AG08396 (cell line): ENCODE measurements around the gene IVNS1ABP.
"Not testable (repeated sequence)": the region's sequence is repeated elsewhere in the genome, so short reads cannot be mapped to it uniquely, and the experiment has no call there.

ENCODE experiments used
- DNase-seq: peaks from one replicate; pipeline ENCODE4 v3.0.0; 2012; ENCODE audit warnings: low spot score, mixed read lengths

IVNS1ABP gene

DNA sequence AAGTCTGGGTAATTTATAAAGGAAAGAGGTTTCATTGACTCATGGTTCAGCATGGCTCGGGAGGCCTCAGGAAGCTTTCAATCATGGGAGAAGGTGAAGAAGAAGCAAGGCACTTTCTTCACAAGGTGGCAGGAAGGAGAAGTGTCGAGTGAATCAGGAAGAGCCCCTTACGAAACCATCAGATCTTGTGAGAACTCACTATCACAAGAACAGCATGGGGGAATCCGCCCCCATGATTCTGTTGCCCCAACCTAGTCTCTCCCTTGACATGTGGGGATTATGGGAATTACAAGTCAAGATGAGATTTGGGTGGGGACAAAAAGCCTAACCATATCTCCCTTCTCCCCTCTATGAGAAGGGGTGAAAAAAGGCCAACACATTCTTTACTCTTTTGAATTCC lies 11.2 kb upstream of the IVNS1ABP start:
- DNase-seq, result no peak

DNA sequence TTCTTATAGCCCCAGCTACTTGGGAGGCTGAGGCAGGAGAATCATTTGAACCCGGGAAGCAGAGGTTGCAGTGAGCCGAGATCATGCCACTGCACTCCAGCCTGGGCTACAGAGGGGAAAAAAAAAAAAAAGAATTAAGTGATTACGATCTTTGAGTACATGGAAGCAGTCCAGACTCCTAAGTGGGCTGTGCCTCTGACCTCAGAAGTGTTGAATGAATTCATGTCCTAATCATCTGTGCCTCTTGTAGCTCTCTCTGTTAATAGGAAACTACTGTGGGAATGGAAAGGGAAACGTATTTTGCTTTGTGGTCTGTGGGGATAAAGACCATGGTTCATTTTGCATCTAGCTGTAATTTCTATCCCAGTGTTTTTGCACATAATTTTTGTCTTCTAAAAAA lies 8.4 kb upstream of the IVNS1ABP start:
- no peak for DNase-seq

- no peak for DNase-seq
Observed at GRCh38 chr1:185324118-185324517, 7.1 kb upstream of the IVNS1ABP start.

GRCh38 chr1:185322636-185323035 lies 5.6 kb upstream of the IVNS1ABP start:
- no peak for DNase-seq

DNA sequence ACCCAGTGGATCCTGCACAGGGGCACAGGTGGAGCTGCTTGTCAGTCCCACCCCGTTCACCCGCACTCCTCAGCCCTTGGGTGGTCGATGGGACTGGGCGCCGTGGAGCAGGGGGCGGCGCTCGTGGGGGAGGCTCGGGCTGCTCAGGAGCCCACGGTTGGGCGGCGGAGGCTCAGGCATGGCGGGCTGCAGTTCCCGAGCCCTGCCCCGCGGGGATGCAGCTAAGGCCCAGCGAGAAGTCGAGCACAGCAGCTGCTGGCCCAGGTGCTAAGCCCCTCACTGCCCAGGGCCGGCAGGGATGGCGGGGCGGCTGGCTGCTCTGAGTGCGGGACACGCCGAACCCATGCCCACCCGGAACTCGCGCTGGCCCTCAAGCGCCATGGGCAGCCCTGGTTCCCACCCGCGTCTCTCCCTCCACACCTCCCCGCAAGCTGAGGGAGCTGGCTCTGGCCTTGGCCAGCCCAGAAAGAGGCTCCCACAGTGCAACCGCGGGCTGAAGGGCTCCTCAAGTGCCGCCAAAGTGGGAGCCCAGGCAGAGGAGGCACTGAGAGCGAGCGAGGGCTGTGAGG lies 4.7 kb upstream of the IVNS1ABP start:
- not testable (repeated sequence) for DNase-seq

DNA sequence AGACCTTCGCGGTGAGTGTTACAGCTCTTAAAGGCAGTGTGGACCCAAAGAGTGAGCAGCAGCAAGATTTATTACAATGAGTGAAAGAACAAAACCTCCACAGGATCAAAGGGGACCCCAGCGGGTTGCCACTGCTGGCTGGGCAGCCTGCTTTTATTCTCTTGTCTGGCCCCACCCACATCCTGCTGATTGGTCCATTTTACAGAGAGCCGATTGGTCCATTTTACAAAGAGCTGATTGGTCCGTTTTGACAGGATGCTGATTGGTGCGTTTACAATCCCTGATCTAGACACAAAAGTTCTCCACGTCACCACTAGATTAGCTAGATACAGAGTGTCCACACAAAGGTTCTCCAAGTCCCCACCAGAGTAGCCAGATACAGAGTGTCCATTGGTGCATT lies 4.1 kb upstream of the IVNS1ABP start:
- DNase-seq, result not testable (repeated sequence)

GRCh38 chr1:185319139-185319475 lies 2.1 kb upstream of the IVNS1ABP start:
- no peak for DNase-seq

DNA sequence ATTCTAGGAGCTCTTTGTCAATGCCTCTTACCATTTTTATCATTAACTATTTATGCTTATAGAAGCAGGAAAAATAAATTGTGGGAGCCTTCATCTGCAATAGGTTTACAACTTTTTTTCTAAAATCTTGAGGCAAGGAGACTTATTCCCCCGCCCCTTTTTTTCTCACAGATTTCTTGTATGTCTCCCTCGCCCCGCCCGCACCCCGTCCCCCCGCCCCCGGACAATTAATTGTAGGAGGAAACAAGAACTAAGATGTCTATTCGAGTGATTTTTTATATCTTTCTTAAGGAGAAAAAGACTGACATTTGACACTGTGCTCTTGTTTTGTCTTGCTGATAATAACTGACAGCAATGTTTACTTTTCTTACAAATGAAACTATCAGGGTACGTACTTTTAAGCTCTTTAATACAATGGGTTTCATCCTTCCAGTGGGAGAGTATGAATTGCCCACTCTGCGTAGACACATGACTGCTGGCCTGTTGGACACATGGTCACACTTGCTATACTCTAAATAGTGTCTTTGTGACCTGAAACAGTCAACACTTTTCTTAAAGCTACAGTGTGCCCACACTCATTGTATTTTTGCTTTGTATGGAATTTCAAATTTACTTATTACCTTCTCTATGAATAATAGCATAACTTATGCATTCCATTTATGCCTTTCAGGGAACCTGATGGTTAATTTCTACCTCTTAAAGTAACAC lies 1.5 kb upstream of the IVNS1ABP start:
- no peak for DNase-seq

- DNase-seq, result no peak
Observed at GRCh38 chr1:185317886-185318310, 855 bp upstream of the IVNS1ABP start.

GRCh38 chr1:185316163-185317033 lies 645 bp downstream of the IVNS1ABP start:
- DNase-seq, result peak; percentile 94

- DNase-seq, result no peak
Observed at GRCh38 chr1:185315445-185316071, 1.5 kb downstream of the IVNS1ABP start.

DNA sequence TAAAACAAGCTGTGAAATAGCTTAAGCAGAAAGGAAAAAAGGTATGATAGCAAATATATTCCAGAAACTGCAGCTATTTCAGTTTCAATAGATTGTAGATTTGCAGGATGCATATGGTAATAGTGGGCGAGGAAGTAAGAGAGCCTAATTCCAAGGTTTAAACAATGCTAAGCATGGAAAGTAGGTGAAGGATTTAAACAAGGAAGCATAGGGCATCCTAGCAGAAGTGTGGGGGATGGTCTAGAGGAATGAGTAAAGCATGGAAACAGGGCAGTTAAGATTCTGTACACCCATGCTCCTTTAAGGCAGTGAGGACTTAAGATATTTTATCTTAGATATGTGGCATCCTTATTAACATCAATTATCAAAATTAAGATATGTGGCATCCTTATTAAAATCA lies 2.6 kb downstream of the IVNS1ABP start:
- DNase-seq, result no peak

DNA sequence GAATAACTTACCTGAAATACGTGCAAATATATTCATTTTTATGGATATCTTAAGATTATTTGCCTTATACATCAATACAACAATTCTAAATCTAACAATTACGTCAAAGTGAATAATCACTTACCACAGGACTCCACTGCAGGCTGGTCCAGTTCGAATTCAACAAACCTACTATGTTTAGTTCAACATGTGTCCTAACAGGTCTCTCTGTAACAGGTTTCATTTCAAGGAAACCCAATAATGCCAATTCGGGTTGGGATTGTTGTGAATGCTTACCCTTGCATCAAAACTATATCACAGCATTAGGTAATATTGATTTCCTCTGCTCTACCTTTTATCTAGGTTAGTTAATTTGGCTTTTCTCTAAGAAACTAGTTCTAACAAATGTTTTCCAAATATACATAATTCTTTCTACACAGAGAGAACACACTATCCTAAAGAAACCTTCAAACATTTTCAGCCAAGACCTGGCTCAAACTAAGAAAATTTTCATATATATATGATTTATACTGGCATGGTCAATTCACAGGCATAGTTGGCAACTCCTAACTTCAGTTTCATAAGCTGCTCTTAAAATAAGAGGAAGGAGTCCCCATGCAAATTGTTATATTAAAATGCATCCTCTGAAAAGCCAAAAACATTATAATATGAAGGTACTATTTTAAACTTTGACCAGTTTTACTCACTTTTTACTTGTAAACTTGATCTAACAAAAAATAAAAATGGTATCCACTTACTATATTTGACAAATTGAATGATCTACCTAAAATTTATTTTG lies 4.5 kb downstream of the IVNS1ABP start:
- no peak for DNase-seq

DNA sequence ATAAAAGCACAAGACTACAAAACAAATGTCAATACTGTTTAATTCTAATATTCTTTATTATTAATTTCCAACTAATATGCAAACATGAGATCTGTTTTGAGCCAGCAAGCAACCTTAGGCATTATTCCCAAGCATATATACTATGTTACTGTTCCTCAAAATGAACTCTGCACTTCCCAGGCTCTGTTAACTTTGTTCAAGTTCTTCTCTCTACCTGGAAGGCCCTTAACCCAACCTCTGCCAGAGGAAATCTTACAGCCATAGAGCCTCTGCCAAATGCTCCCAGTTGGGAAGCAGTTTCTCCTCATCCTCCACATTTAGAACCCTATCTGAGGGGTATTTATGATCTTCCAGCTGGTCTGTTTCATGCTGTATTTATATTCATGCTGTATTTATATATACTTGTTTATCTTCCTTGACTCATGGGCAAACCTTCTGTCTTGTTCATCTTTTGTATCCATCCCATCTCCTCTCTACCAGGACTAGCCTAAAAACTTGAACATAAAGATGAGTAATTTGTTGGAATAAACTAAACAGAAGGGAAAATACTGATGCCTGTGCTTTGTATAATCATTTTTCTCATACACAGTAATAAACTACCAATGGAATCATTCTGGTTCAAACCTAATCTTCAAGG lies 5.3 kb downstream of the IVNS1ABP start:
- DNase-seq, result no peak

DNA sequence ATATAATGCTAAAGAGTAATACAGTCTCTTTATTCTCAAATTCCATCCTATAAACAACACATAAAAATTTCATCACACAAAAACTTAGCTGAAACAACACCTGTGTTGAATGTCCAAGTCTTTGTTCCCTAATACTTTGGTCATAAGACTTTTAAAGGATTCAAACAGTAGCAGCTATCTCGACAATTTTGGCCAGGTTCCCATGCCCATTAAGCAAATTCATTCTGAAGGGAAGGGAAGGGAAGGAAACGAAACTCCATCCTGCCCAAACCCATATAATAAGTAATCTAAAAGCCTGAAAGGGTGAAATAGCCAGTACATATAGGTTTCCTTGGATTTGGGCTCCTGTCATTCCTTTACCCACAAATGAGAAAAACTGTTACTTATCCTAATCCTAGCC lies 7.5 kb downstream of the IVNS1ABP start:
- DNase-seq, result no peak

GRCh38 chr1:185308126-185308525 lies 8.9 kb downstream of the IVNS1ABP start:
- no peak for DNase-seq

DNA sequence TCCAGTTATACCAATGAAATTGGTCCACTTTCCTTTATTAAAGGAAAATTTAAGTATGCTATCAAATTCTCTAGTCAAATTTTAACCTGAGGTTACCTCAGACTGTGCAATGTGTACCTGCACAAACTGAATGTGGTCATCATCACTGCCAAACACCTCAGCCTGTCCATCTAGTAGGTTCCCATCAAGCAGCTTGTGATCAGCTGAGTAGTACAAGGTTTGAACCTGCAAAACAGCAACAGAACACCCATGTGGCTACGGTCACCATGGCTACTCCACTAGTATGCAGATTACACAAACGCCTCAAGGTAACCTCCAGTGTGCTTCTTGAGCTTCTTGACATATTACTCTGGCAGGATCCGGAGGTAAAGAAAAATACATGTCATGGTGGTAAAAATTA lies 11.6 kb downstream of the IVNS1ABP start:
- DNase-seq, result no peak

GRCh38 chr1:185300152-185300551 lies 16.9 kb downstream of the IVNS1ABP start:
- no peak for DNase-seq

DNA sequence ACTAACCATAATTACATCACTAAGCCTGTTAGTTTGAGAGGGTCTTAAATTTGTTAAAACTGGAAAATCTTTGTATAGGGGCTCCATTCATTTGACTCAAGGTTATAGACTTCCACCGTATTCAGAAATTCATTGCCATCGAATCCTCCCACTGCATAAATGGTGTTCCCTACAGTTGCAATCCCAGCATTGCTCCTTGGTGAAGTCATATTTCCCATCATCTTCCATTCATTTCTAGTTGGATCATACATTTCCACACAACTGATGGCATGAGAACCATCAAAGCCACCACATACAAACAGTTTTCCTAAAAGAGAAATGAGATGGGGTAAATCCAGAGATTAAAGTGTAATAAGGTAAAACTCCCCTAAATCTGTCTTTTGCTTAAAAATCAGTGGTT lies 19.1 kb downstream of the IVNS1ABP start:
- no peak for DNase-seq

- DNase-seq, result no peak
Observed at GRCh38 chr1:185295091-185295490, 22.0 kb downstream of the IVNS1ABP start.

GRCh38 chr1:185293967-185294542 lies 23.0 kb downstream of the IVNS1ABP start:
- no peak for DNase-seq
